GM12878 (cell line): Measurements from ENCODE around the gene HERPUD1. TPM values are rescaled to one million over a fixed set of nuclear protein-coding genes. Genes with fewer than 3 reads are reported as not detected.

Experiments
- ASH2L ChIP-seq: fragments of 300-600, 200-600 bp; sonication (generic); IDR thresholded peaks from 2 replicates; pipeline ENCODE4 v1.6.1; 2017; ENCODE audit warnings: low read depth, mild to moderate bottlenecking, borderline replicate concordance
- ESRRA ChIP-seq: IDR thresholded peaks from 2 replicates; pipeline ENCODE4 v1.6.1; 2012; ENCODE audit warnings: mild to moderate bottlenecking, low read length, improper control_type of control experiment
- GABPA ChIP-seq: IDR thresholded peaks from 2 replicates; pipeline ENCODE4 v1.6.1; 2014; ENCODE audit warnings: antibody characterized with exemption, low read depth, mild to moderate bottlenecking, inconsistent platforms
- JUND ChIP-seq: IDR thresholded peaks from 2 replicates; pipeline ENCODE4 v1.6.1; 2012; ENCODE audit warnings: low read depth, mild to moderate bottlenecking, low read length, improper control_type of control experiment, moderate library complexity
- MAX ChIP-seq: IDR thresholded peaks from 2 replicates; pipeline ENCODE4 v1.6.1; 2012; ENCODE audit warnings: low read depth, low read length, improper control_type of control experiment
- NFXL1 ChIP-seq: fragments of 450-650 bp; IDR thresholded peaks from 2 replicates; pipeline ENCODE4 v1.6.1; 2017; ENCODE audit warnings: antibody characterized with exemption, mild to moderate bottlenecking, borderline replicate concordance
- POLR2A ChIP-seq: IDR thresholded peaks from 2 replicates; pipeline ENCODE4 v1.6.1; 2011; ENCODE audit warnings: low read depth, mild to moderate bottlenecking, low read length
- POLR2AphosphoS2 ChIP-seq: IDR thresholded peaks from 2 replicates; pipeline ENCODE4 v1.6.1; 2011; ENCODE audit warnings: low read depth, mild to moderate bottlenecking, low read length, improper control_type of control experiment, moderate library complexity
- RB1 ChIP-seq: fragments of 450-650 bp; formaldehyde crosslinking; IDR thresholded peaks from 2 replicates; pipeline ENCODE4 v1.6.1; 2017; ENCODE audit warnings: mild to moderate bottlenecking, borderline replicate concordance
- SRF ChIP-seq, 2 experiments: IDR thresholded peaks; 2 replicates each; pipeline ENCODE4 v1.6.1; 2011; ENCODE audit warnings: low read depth in 2 of 2, low read length in 2 of 2, mild to moderate bottlenecking in 1 of 2, moderate library complexity in 1 of 2
- STAT3 ChIP-seq: IDR thresholded peaks from 2 replicates; pipeline ENCODE4 v1.6.1; 2011; ENCODE audit warnings: low read depth, low read length, improper control_type of control experiment
- TCF12 ChIP-seq: IDR thresholded peaks from 2 replicates; pipeline ENCODE4 v1.6.1; 2011; ENCODE audit warnings: low read depth, mild to moderate bottlenecking, low read length
- WRNIP1 ChIP-seq: IDR thresholded peaks from 2 replicates; pipeline ENCODE4 v1.6.1; 2011; ENCODE audit warnings: low read depth, low read length, improper control_type of control experiment, borderline replicate concordance
- polyA plus RNA-seq, 11 experiments: library from polyadenylated mRNA; depleted of rRNA in 4 of 11; unstranded in 6 of 11; stranded (reverse) in 5 of 11; fragments of >200 nt; fragmentation: Nextera tagmentation in 4 of 11; fragmentation: Illumina TruSeq in 1 of 11; extraction: Ambion mirVana in 4 of 11; extraction: Trizol in 1 of 11; gene quantifications; 1 replicate in 1 of 11; 2 replicates in 10 of 11; pipeline versions ENCODE4 v1.2.1 to v1.2.3, GENCODE V29; 2011 to 2016; ENCODE audit warnings: inconsistent platforms in 2 of 11, missing spikeins in 2 of 11, low read depth in 1 of 11
- total RNA-seq, 4 experiments: library from RNA; depleted of rRNA in 3 of 4; stranded (reverse); fragments of >200 nt in 3 of 4; fragmentation: Illumina TruSeq in 1 of 4; extraction: Trizol in 1 of 4; gene quantifications; 2 replicates each; pipeline versions ENCODE4 v1.2.1 to v1.2.3, GENCODE V29; 2013 to 2021
- TF ChIP-seq, protein P1 (sequence below): fragments of 450-650 bp; IDR thresholded peaks from 2 replicates; pipeline ENCODE4 v1.6.1; 2016; ENCODE audit warnings: mild to moderate bottlenecking, moderate library complexity, borderline replicate concordance
- TF ChIP-seq, protein P2 (sequence below): IDR thresholded peaks from 2 replicates; pipeline ENCODE4 v1.6.1; 2012; ENCODE audit warnings: improper control_type of control experiment, low read depth, low read length; ENCODE audit not compliant: insufficient replicate concordance
- TF ChIP-seq, protein P3 (sequence below): fragments of 450-650 bp; IDR thresholded peaks from 2 replicates; pipeline ENCODE4 v1.6.1; 2017; ENCODE audit warnings: low read depth, mild to moderate bottlenecking, moderate library complexity
- TF ChIP-seq, protein P4 (sequence below): IDR thresholded peaks from 2 replicates; pipeline ENCODE4 v1.6.1; 2012; ENCODE audit warnings: low read length, inconsistent platforms

HERPUD1 gene
- total and polyA plus RNA-seq, 10 of the 15 experiments (the other 5 are each of a cell fraction or from before 2014, with no cell fraction given) = 32.6 to 212 (median 122) TPM

DNA sequence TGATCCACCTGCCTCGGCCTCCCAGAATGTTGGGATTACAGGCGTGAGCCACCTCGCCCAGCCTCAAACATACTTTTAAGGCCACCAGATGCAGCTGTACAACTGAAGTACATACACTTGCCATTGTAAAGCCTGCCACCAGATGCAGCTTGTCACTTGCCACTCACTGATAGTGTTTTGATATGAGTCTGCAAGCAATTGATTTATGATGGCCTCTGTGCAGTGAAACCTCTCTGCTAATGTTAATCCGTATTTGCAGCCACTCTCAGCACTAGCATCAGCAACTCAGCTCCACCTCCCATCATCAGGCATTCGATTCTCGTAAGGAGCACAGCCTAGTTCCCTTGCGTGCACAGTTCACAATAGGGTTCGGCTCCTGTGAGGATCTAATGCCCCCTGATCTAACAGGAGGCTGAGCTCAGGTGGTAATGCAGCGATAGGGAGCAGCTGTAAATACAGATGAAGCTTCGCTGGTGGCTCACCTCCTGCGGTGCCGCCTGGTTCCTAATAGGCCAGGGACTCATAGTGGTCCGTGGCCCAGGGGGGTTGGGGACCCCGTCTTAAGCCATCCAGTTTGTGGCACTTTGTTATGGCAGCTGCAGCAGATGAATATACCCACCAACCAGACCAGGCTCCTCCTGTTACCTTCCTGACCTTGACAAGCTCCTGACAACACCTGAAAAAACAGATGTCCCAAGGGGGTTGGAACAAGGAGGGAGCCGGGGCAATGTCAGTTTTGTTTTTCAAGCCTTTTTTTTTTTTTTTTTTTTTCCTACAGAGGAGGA is 1.3 kb upstream of the HERPUD1 start (continued):
- TF ChIP-seq, protein P1, sequence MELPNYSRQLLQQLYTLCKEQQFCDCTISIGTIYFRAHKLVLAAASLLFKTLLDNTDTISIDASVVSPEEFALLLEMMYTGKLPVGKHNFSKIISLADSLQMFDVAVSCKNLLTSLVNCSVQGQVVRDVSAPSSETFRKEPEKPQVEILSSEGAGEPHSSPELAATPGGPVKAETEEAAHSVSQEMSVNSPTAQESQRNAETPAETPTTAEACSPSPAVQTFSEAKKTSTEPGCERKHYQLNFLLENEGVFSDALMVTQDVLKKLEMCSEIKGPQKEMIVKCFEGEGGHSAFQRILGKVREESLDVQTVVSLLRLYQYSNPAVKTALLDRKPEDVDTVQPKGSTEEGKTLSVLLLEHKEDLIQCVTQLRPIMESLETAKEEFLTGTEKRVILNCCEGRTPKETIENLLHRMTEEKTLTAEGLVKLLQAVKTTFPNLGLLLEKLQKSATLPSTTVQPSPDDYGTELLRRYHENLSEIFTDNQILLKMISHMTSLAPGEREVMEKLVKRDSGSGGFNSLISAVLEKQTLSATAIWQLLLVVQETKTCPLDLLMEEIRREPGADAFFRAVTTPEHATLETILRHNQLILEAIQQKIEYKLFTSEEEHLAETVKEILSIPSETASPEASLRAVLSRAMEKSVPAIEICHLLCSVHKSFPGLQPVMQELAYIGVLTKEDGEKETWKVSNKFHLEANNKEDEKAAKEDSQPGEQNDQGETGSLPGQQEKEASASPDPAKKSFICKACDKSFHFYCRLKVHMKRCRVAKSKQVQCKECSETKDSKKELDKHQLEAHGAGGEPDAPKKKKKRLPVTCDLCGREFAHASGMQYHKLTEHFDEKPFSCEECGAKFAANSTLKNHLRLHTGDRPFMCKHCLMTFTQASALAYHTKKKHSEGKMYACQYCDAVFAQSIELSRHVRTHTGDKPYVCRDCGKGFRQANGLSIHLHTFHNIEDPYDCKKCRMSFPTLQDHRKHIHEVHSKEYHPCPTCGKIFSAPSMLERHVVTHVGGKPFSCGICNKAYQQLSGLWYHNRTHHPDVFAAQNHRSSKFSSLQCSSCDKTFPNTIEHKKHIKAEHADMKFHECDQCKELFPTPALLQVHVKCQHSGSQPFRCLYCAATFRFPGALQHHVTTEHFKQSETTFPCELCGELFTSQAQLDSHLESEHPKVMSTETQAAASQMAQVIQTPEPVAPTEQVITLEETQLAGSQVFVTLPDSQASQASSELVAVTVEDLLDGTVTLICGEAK = no peak
- TF ChIP-seq MAX (no peak), ESRRA (no peak), WRNIP1 (no peak), SRF (IDR thresholded peaks at IDR 0.05; ENCODE audit: low read depth in 2 of 2, low read length in 2 of 2) (no peak), POLR2AphosphoS2 (no peak), ASH2L (no peak), NFXL1 (no peak), GABPA (no peak), STAT3 (no peak), TCF12 (peak; percentile 58; the same call in 1 of the 2 replicates), JUND (no peak), POLR2A (no peak), RB1 (no peak)
- TF ChIP-seq, protein P2, sequence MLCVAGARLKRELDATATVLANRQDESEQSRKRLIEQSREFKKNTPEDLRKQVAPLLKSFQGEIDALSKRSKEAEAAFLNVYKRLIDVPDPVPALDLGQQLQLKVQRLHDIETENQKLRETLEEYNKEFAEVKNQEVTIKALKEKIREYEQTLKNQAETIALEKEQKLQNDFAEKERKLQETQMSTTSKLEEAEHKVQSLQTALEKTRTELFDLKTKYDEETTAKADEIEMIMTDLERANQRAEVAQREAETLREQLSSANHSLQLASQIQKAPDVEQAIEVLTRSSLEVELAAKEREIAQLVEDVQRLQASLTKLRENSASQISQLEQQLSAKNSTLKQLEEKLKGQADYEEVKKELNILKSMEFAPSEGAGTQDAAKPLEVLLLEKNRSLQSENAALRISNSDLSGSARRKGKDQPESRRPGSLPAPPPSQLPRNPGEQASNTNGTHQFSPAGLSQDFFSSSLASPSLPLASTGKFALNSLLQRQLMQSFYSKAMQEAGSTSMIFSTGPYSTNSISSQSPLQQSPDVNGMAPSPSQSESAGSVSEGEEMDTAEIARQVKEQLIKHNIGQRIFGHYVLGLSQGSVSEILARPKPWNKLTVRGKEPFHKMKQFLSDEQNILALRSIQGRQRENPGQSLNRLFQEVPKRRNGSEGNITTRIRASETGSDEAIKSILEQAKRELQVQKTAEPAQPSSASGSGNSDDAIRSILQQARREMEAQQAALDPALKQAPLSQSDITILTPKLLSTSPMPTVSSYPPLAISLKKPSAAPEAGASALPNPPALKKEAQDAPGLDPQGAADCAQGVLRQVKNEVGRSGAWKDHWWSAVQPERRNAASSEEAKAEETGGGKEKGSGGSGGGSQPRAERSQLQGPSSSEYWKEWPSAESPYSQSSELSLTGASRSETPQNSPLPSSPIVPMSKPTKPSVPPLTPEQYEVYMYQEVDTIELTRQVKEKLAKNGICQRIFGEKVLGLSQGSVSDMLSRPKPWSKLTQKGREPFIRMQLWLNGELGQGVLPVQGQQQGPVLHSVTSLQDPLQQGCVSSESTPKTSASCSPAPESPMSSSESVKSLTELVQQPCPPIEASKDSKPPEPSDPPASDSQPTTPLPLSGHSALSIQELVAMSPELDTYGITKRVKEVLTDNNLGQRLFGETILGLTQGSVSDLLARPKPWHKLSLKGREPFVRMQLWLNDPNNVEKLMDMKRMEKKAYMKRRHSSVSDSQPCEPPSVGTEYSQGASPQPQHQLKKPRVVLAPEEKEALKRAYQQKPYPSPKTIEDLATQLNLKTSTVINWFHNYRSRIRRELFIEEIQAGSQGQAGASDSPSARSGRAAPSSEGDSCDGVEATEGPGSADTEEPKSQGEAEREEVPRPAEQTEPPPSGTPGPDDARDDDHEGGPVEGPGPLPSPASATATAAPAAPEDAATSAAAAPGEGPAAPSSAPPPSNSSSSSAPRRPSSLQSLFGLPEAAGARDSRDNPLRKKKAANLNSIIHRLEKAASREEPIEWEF = no peak
- TF ChIP-seq, protein P3, sequence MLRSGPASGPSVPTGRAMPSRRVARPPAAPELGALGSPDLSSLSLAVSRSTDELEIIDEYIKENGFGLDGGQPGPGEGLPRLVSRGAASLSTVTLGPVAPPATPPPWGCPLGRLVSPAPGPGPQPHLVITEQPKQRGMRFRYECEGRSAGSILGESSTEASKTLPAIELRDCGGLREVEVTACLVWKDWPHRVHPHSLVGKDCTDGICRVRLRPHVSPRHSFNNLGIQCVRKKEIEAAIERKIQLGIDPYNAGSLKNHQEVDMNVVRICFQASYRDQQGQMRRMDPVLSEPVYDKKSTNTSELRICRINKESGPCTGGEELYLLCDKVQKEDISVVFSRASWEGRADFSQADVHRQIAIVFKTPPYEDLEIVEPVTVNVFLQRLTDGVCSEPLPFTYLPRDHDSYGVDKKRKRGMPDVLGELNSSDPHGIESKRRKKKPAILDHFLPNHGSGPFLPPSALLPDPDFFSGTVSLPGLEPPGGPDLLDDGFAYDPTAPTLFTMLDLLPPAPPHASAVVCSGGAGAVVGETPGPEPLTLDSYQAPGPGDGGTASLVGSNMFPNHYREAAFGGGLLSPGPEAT = no peak
- TF ChIP-seq, protein P4, sequence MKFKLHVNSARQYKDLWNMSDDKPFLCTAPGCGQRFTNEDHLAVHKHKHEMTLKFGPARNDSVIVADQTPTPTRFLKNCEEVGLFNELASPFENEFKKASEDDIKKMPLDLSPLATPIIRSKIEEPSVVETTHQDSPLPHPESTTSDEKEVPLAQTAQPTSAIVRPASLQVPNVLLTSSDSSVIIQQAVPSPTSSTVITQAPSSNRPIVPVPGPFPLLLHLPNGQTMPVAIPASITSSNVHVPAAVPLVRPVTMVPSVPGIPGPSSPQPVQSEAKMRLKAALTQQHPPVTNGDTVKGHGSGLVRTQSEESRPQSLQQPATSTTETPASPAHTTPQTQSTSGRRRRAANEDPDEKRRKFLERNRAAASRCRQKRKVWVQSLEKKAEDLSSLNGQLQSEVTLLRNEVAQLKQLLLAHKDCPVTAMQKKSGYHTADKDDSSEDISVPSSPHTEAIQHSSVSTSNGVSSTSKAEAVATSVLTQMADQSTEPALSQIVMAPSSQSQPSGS = no peak
